Loucy (cell line): ENCODE results near the gene MAPK7.

ENCODE experiments used
- H2AFZ ChIP-seq: fragments of 200-600 bp; sonication (generic); 2 replicates; pipeline ENCODE4 v1.6.0; 2016; ENCODE audit warnings: antibody characterized with exemption, mild to moderate bottlenecking, low read length, moderate library complexity
- H3F3A ChIP-seq: fragments of 200-600 bp; 2 replicates; pipeline ENCODE4 v1.6.0; 2016; ENCODE audit warnings: antibody characterized with exemption, low read depth, mild to moderate bottlenecking
- H3K27me3 ChIP-seq: fragments of 200-600 bp; sonication (generic); 2 replicates; pipeline ENCODE4 v1.6.1; 2014; ENCODE audit warnings: low read length, mild to moderate bottlenecking; ENCODE audit not compliant: insufficient read depth, poor library complexity, severe bottlenecking
- H3K36me3 ChIP-seq: fragments of 200-600 bp; sonication (generic); 2 replicates; pipeline ENCODE4 v1.6.1; 2016; ENCODE audit warnings: low read length; ENCODE audit not compliant: insufficient read depth
- H3K4me1 ChIP-seq: fragments of 200-600 bp; sonication (generic); 2 replicates; pipeline ENCODE4 v1.5.1; 2014; ENCODE audit warnings: low read length, mild to moderate bottlenecking; ENCODE audit not compliant: insufficient read depth, poor library complexity, severe bottlenecking
- H3K4me2 ChIP-seq: fragments of 200-600 bp; sonication (generic); 2 replicates; pipeline ENCODE4 v1.6.0; 2014; ENCODE audit warnings: antibody characterized with exemption, low read length, low read depth, mild to moderate bottlenecking; ENCODE audit not compliant: poor library complexity, severe bottlenecking
- H3K4me3 ChIP-seq: fragments of 200-600 bp; sonication (generic); 2 replicates; pipeline ENCODE4 v1.5.1; 2014; ENCODE audit warnings: low read length, mild to moderate bottlenecking, mixed read lengths; ENCODE audit not compliant: poor library complexity, severe bottlenecking
- H3K79me2 ChIP-seq: fragments of 200-600 bp; sonication (generic); 2 replicates; pipeline ENCODE4 v1.6.1; 2014; ENCODE audit warnings: low read length; ENCODE audit not compliant: insufficient read depth
- H3K9ac ChIP-seq: fragments of 200-600 bp; sonication (generic); 2 replicates; pipeline ENCODE4 v1.6.0; 2014; ENCODE audit warnings: mild to moderate bottlenecking, low read depth, low read length, moderate library complexity; ENCODE audit not compliant: poor library complexity, severe bottlenecking
- H3K9me2 ChIP-seq: fragments of 200-600 bp; sonication (generic); replicated peaks from 2 replicates; pipeline ENCODE4 v1.6.1; 2016; ENCODE audit warnings: low read depth, low read length, mixed read lengths
- H3K9me3 ChIP-seq: fragments of 200-600 bp; sonication (generic); 2 replicates; pipeline ENCODE4 v1.6.1; 2014; ENCODE audit warnings: mild to moderate bottlenecking, antibody characterized with exemption, low read length, low read depth; ENCODE audit not compliant: insufficient read depth
- H4K20me1 ChIP-seq: fragments of 200-600 bp; sonication (generic); 2 replicates; pipeline ENCODE4 v1.6.0; 2014; ENCODE audit warnings: antibody characterized with exemption, low read length, mild to moderate bottlenecking; ENCODE audit not compliant: insufficient read depth, poor library complexity, severe bottlenecking
- CTCF ChIP-seq: fragments of 200-600 bp; sonication (generic); conservative IDR thresholded peaks from 2 replicates; pipeline ENCODE4 v1.5.1; 2014; ENCODE audit warnings: mild to moderate bottlenecking, antibody characterized with exemption, low read length
- EZH2phosphoT487 ChIP-seq: fragments of 200-600 bp; IDR thresholded peaks from 2 replicates; pipeline ENCODE4 v1.6.1; 2018; ENCODE audit warnings: antibody characterized with exemption, mild to moderate bottlenecking, moderate library complexity, borderline replicate concordance

MAPK7 gene

GRCh38 chr17:19380481-19381301, 2.4 kb downstream of the MAPK7 start:
- H3K9ac ChIP-seq, result no peak overlapping the region
- peaks cover 14% of the 10 kb centered on the region; the same call in 1 of the 2 replicates for H3K36me3 ChIP-seq
- no peaks in the 10 kb centered on the region for H3K9me2 ChIP-seq
- no peak overlapping the region for H3K4me2 ChIP-seq
- no peak for TF ChIP-seq EZH2phosphoT487
- H3K4me1 ChIP-seq, result peaks cover 11% of the 10 kb centered on the region
- H2AFZ ChIP-seq, result no peak overlapping the region
- H3K9me3 ChIP-seq, result no peaks in the 10 kb centered on the region
- peaks cover 27% of the 10 kb centered on the region for H3K79me2 ChIP-seq
- no peaks in the 10 kb centered on the region for H3F3A ChIP-seq
- H3K27me3 ChIP-seq, result no peaks in the 10 kb centered on the region
- no peak overlapping the region for H3K4me3 ChIP-seq
- H4K20me1 ChIP-seq, result no peaks in the 10 kb centered on the region

- no peaks in the 10 kb centered on the region for H3K9me2 ChIP-seq
- peaks cover 11% of the 10 kb centered on the region for H3K4me1 ChIP-seq
- H3K4me2 ChIP-seq, result no peak overlapping the region
- H3K79me2 ChIP-seq, result peaks cover 24% of the 10 kb centered on the region
- peaks cover 14% of the 10 kb centered on the region; the same call in 1 of the 2 replicates for H3K36me3 ChIP-seq
- no peaks in the 10 kb centered on the region for H3K27me3 ChIP-seq
- no peak overlapping the region for H3K9ac ChIP-seq
- no peak overlapping the region for H3K4me3 ChIP-seq
- H3F3A ChIP-seq, result no peaks in the 10 kb centered on the region
- H2AFZ ChIP-seq, result no peak overlapping the region
- H3K9me3 ChIP-seq, result no peaks in the 10 kb centered on the region
- no peaks in the 10 kb centered on the region for H4K20me1 ChIP-seq
- TF ChIP-seq CTCF (no peak), EZH2phosphoT487 (no peak)
Measured at GRCh38 chr17:19381361-19381740, 3.1 kb downstream of the MAPK7 start.

GRCh38 chr17:19381741-19382444, 3.6 kb downstream of the MAPK7 start:
- no peak overlapping the region for H3K4me2 ChIP-seq
- peaks cover 24% of the 10 kb centered on the region for H3K79me2 ChIP-seq
- H3K9ac ChIP-seq, result no peak overlapping the region
- H3K9me3 ChIP-seq, result no peaks in the 10 kb centered on the region
- TF ChIP-seq EZH2phosphoT487 (no peak), CTCF (no peak)
- H3K9me2 ChIP-seq, result no peaks in the 10 kb centered on the region
- H4K20me1 ChIP-seq, result no peaks in the 10 kb centered on the region
- peaks cover 14% of the 10 kb centered on the region; the same call in 1 of the 2 replicates for H3K36me3 ChIP-seq
- no peak overlapping the region for H3K4me3 ChIP-seq
- no peaks in the 10 kb centered on the region for H3F3A ChIP-seq
- peaks cover 10% of the 10 kb centered on the region for H3K4me1 ChIP-seq
- no peak overlapping the region for H2AFZ ChIP-seq
- no peaks in the 10 kb centered on the region for H3K27me3 ChIP-seq
